Measurements from ENCODE around the gene ESF1. TPM values are rescaled to one million over a fixed set of nuclear protein-coding genes. Genes with fewer than 3 reads are reported as not detected.
A peak's percentile ranks its signal among the peaks of the same experiment; 100 is the strongest.

ESF1 gene
- total and polyA plus RNA-seq, 7 experiments from 2014 or later, result 7.2 to 16.9 (median 10.7) TPM

GRCh38 chr20:13791540-13792459 is 7.1 kb upstream of the ESF1 start:
- CTCF ChIA-PET, result no interaction called here

DNA sequence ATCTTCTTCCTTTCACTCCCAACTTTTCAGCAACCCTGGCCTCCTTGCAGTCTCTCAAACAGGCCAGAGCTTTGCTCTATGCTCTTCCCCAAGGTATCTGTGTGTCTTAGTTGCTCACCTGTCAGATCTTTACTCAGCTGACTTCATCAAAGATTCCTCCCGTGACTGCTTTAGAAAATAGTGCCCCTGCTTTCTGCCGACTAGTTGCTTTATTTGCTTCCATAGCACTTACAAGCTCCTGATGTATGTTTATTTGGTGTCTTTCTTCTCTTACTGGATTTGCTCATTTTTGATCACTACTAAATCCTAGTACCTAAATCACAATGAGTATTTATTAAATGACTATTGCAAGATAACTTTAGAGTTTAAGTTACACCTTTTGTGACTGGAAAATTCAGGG is 6.0 kb upstream of the ESF1 start:
- POLR2A ChIA-PET, result no interaction called here
- Histone ChIP-seq H3K4me1 (ENCODE audit: control insufficient read depth in 2 of 2, insufficient read depth in 2 of 2, low read length in 2 of 2) (peaks cover 4 to 11% of the 10 kb centered on the region in 2 donors), H3K36me3 (ENCODE audit: control insufficient read depth in 2 of 3, insufficient read depth in 3 of 3, low read length in 3 of 3) (peaks cover 15 to 52% (median 33%) of the 10 kb centered on the region in 3 experiments), H3K4me3 (ENCODE audit: low read length) (no peak overlapping the region), H3K27ac (ENCODE audit: low read depth, low read length) (no peak overlapping the region), H3K9me3 (ENCODE audit: control insufficient read depth in 2 of 3, low read length in 3 of 3) (no peaks in the 10 kb centered on the region), H3K27me3 (ENCODE audit: control insufficient read depth in 2 of 2, insufficient read depth in 2 of 2, low read length in 2 of 2) (no peaks in the 10 kb centered on the region)
- no peak for ATAC-seq
- CTCF ChIA-PET, result no interaction called here
- H3K27me3 Mint-ChIP-seq, result no peaks in the 10 kb centered on the region
- H3K36me3 Mint-ChIP-seq, result peaks cover 0 to 50% (median 31%) of the 10 kb centered on the region in 5 donors
- no peak overlapping the region for H3K4me3 Mint-ChIP-seq
- H3K9me3 Mint-ChIP-seq, result no peaks in the 10 kb centered on the region
- intact Hi-C loops (cut with micrococcal nuclease), result no loop called here
- H3K27ac Mint-ChIP-seq, result no peak overlapping the region
- no peak for DNase-seq
- peaks cover 26 to 53% (median 42%) of the 10 kb centered on the region in 7 donors for H3K4me1 Mint-ChIP-seq

More at GRCh38 chr20:13791540-13792459, 7.1 kb upstream of the ESF1 start:
- Mint-ChIP-seq H3K27ac (no peak overlapping the region), H3K36me3 (peaks cover 0 to 58% (median 36%) of the 10 kb centered on the region in 5 donors), H3K4me1 (peaks cover 15 to 42% (median 31%) of the 10 kb centered on the region in 7 donors), H3K27me3 (no peaks in the 10 kb centered on the region), H3K4me3 (no peak overlapping the region), H3K9me3 (no peaks in the 10 kb centered on the region)
- H3K4me3 ChIP-seq (ENCODE audit: low read length), result no peak overlapping the region
- DNase-seq (no peak), ATAC-seq (no peak)
- intact Hi-C loops (cut with micrococcal nuclease), result no loop called here
- H3K27me3 ChIP-seq (ENCODE audit: control insufficient read depth in 2 of 2, insufficient read depth in 2 of 2, low read length in 2 of 2), result no peaks in the 10 kb centered on the region
- no peak overlapping the region for H3K27ac ChIP-seq (ENCODE audit: low read depth, low read length)
- H3K9me3 ChIP-seq (ENCODE audit: control insufficient read depth in 2 of 3, low read length in 3 of 3), result no peaks in the 10 kb centered on the region
- peaks cover 15 to 63% (median 35%) of the 10 kb centered on the region in 3 experiments for H3K36me3 ChIP-seq (ENCODE audit: control insufficient read depth in 2 of 3, insufficient read depth in 3 of 3, low read length in 3 of 3)
- peaks cover 0 to 1% of the 10 kb centered on the region in 2 donors for H3K4me1 ChIP-seq (ENCODE audit: control insufficient read depth in 2 of 2, insufficient read depth in 2 of 2, low read length in 2 of 2)
- POLR2A ChIA-PET, result no interaction called here

GRCh38 chr20:13788167-13788834 is 3.6 kb upstream of the ESF1 start:
- DNase-seq, result peak in 6 of 9 donors; percentile 6 to 30 (median 22)
- Histone ChIP-seq H3K36me3 (ENCODE audit: control insufficient read depth in 2 of 3, insufficient read depth in 3 of 3, low read length in 3 of 3) (peaks cover 8 to 42% (median 20%) of the 10 kb centered on the region in 3 experiments), H3K9me3 (ENCODE audit: control insufficient read depth in 2 of 3, low read length in 3 of 3) (no peaks in the 10 kb centered on the region), H3K4me1 (ENCODE audit: control insufficient read depth in 2 of 2, insufficient read depth in 2 of 2, low read length in 2 of 2) (peaks cover 14 to 21% of the 10 kb centered on the region in 2 donors), H3K4me3 (ENCODE audit: low read length) (no peak overlapping the region), H3K27me3 (ENCODE audit: control insufficient read depth in 2 of 2, insufficient read depth in 2 of 2, low read length in 2 of 2) (no peaks in the 10 kb centered on the region), H3K27ac (ENCODE audit: low read depth, low read length) (no peak overlapping the region)
- Mint-ChIP-seq H3K4me3 (peak overlapping the region in 2 of 10 donors; percentile 35 to 41), H3K36me3 (peaks cover 6 to 33% (median 26%) of the 10 kb centered on the region in 5 donors), H3K27ac (peak overlapping the region in 2 of 9 donors; percentile 52 to 70), H3K27me3 (peaks cover 0 to 2% (median 0%) of the 10 kb centered on the region in 5 donors), H3K9me3 (no peaks in the 10 kb centered on the region), H3K4me1 (peaks cover 35 to 74% (median 60%) of the 10 kb centered on the region in 7 donors)
- CTCF ChIA-PET, result interaction anchor here (0.7 to 1.2 kb wide), 4 partner anchors 12 to 228 kb away, joined by 3 to 5 read pairs (median 4); no protein-coding TSS in a partner anchor
- intact Hi-C loops (cut with micrococcal nuclease), result loop anchor here in 1 of 2 donors (5.0 to 10.0 kb wide), 2 partner anchors 816 to 1894 kb away; no protein-coding TSS in a partner anchor
- ATAC-seq, result peak; percentile 32
- POLR2A ChIA-PET, result no interaction called here

- DNase-seq (no peak), ATAC-seq (no peak)
- H3K4me3 Mint-ChIP-seq, result peak overlapping the region; percentile 92 to 100 (median 99)
- H3K4me1 ChIP-seq (ENCODE audit: control insufficient read depth in 2 of 2, insufficient read depth in 2 of 2, low read length in 2 of 2), result peaks cover 14 to 21% of the 10 kb centered on the region in 2 donors
- no peaks in the 10 kb centered on the region for H3K27me3 ChIP-seq (ENCODE audit: control insufficient read depth in 2 of 2, insufficient read depth in 2 of 2, low read length in 2 of 2)
- peaks cover 39 to 85% (median 71%) of the 10 kb centered on the region in 7 donors for H3K4me1 Mint-ChIP-seq
- intact Hi-C loops (cut with micrococcal nuclease), result loop anchor here in 1 of 2 donors (5.0 to 10.0 kb wide), 2 partner anchors 814 to 1891 kb away; no protein-coding TSS in a partner anchor
- peaks cover 0 to 2% (median 0%) of the 10 kb centered on the region in 5 donors for H3K27me3 Mint-ChIP-seq
- H3K9me3 Mint-ChIP-seq, result no peaks in the 10 kb centered on the region
- H3K36me3 Mint-ChIP-seq, result peaks cover 6 to 33% (median 28%) of the 10 kb centered on the region in 5 donors
- H3K36me3 ChIP-seq (ENCODE audit: control insufficient read depth in 2 of 3, insufficient read depth in 3 of 3, low read length in 3 of 3), result peaks cover 8 to 28% (median 15%) of the 10 kb centered on the region in 3 experiments
- H3K27ac Mint-ChIP-seq, result peak overlapping the region; percentile 63 to 97 (median 91)
- ChIA-PET CTCF (no interaction called here), POLR2A (interaction anchor here (1.0 kb wide), 1 partner anchor 14 kb away, joined by 3 read pairs; no protein-coding TSS in a partner anchor)
- no peak overlapping the region for H3K27ac ChIP-seq (ENCODE audit: low read depth, low read length)
- H3K4me3 ChIP-seq (ENCODE audit: low read length), result peak overlapping the region; percentile 16
- H3K9me3 ChIP-seq (ENCODE audit: control insufficient read depth in 2 of 3, low read length in 3 of 3), result no peaks in the 10 kb centered on the region
Observed at GRCh38 chr20:13786143-13786828, 1.6 kb upstream of the ESF1 start.

DNA sequence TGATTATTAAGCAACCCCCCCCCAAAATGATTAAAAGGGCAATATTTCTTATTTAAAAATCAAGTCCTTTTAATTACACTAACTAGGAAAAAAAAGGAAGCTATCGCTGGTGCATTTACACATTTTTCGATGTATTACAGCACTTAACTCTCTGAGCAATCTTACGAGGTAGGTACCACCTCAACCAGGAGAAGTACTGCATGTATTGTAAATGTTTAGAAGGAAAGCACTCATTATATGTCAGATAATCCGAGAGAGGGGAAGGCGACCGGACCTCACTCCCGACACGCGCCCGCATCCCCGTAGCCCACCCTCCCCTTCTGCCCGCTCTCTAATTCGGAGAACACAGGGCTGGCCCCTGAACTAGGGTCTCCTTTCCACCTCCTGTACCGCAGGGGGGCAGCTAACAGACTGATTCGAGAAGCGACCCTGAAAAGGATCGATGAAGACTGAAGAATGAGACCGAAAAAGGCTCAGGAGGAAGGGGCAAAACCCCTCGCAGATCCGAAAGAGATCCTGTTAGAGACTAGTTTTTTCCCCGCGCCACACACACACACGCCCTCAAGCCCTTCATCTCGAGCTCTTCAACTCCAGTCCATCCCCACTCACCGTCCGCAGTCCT is 337 bp downstream of the ESF1 start:
- H3K9me3 Mint-ChIP-seq, result no peaks in the 10 kb centered on the region
- DNase-seq (no peak), ATAC-seq (peak; percentile 6)
- peak overlapping the region; percentile 92 to 100 (median 99) for H3K4me3 Mint-ChIP-seq
- peaks cover 6 to 30% (median 17%) of the 10 kb centered on the region in 5 donors for H3K36me3 Mint-ChIP-seq
- CTCF ChIA-PET, result interaction anchor here (1.1 to 1.2 kb wide), 2 partner anchors 11 to 12 kb away, joined by 5 read pairs; no protein-coding TSS in a partner anchor
- Histone ChIP-seq H3K4me3 (ENCODE audit: low read length) (peak overlapping the region; percentile 83), H3K4me1 (ENCODE audit: control insufficient read depth in 2 of 2, insufficient read depth in 2 of 2, low read length in 2 of 2) (peaks cover 14 to 21% of the 10 kb centered on the region in 2 donors), H3K36me3 (ENCODE audit: control insufficient read depth in 2 of 3, insufficient read depth in 3 of 3, low read length in 3 of 3) (peaks cover 0 to 24% (median 7%) of the 10 kb centered on the region in 3 experiments), H3K9me3 (ENCODE audit: control insufficient read depth in 2 of 3, low read length in 3 of 3) (no peaks in the 10 kb centered on the region), H3K27me3 (ENCODE audit: control insufficient read depth in 2 of 2, insufficient read depth in 2 of 2, low read length in 2 of 2) (no peaks in the 10 kb centered on the region), H3K27ac (ENCODE audit: low read depth, low read length) (peak overlapping the region; percentile 91)
- intact Hi-C loops (cut with micrococcal nuclease), result loop anchor here (1.0 to 10.0 kb wide), 5 partner anchors 145 to 1890 kb away; partner anchors contain the start of genes ISM1 (in 1 of the 2) and TASP1 (in 1 of the 2)
- H3K27ac Mint-ChIP-seq, result peak overlapping the region; percentile 91 to 98 (median 96)
- POLR2A ChIA-PET, result interaction anchor here (0.6 to 1.2 kb wide), 6 partner anchors 9 to 212 kb away, joined by 3 to 5 read pairs (median 4); no protein-coding TSS in a partner anchor
- peaks cover 31 to 83% (median 69%) of the 10 kb centered on the region in 7 donors for H3K4me1 Mint-ChIP-seq
- peaks cover 0 to 2% (median 0%) of the 10 kb centered on the region in 5 donors for H3K27me3 Mint-ChIP-seq
